Suprapubic skin (tissue), 4 donors: Measurements from ENCODE around the gene CBLL1. TPM values are rescaled to one million over a fixed set of nuclear protein-coding genes. Genes with fewer than 3 reads are reported as not detected.

Source experiments
- DNase-seq, 2 donors: peaks; one replicate each; pipeline ENCODE4 v3.0.0-alpha.2; 2019; ENCODE audit warnings: low spot score in 2 of 2
- H3K27ac ChIP-seq: fragments of 200-600 bp; sonication (generic); one replicate; pipeline ENCODE4 v1.5.1; 2019
- H3K27me3 ChIP-seq: fragments of 200-600 bp; sonication (generic); one replicate; pipeline ENCODE4 v1.5.1; 2019
- H3K36me3 ChIP-seq: fragments of 200-600 bp; sonication (generic); one replicate; pipeline ENCODE4 v1.5.1; 2019
- H3K4me1 ChIP-seq: fragments of 200-600 bp; sonication (generic); one replicate; pipeline ENCODE4 v1.5.1; 2019
- H3K4me3 ChIP-seq: fragments of 200-600 bp; sonication (generic); one replicate; pipeline ENCODE4 v1.5.1; 2019; ENCODE audit warnings: mild to moderate bottlenecking
- H3K9me3 ChIP-seq: fragments of 200-600 bp; sonication (generic); one replicate; pipeline ENCODE4 v1.5.1; 2019
- EP300 ChIP-seq: sonication (generic); formaldehyde crosslinking; IDR thresholded peaks from one replicate; pipeline ENCODE4 v1.6.1; 2017; ENCODE audit warnings: antibody characterized with exemption
- POLR2A ChIP-seq, 2 donors: fragments of 450-650 bp; IDR thresholded peaks; one replicate each; pipeline ENCODE4 v1.6.1; 2017; ENCODE audit warnings: antibody characterized with exemption in 2 of 2, mild to moderate bottlenecking in 2 of 2, moderate library complexity in 2 of 2
- POLR2AphosphoS5 ChIP-seq, 3 donors: sonication (generic); formaldehyde crosslinking; IDR thresholded peaks; one replicate each; pipeline ENCODE4 v1.6.1; 2017; ENCODE audit warnings: antibody characterized with exemption in 3 of 3
- WGBS: methylation state at CpG from one replicate; pipeline ENCODE4 v1.1.5; 2018; 5-methylcytosine and 5-hydroxymethylcytosine counted together
- total RNA-seq, 4 donors: library from RNA; depleted of rRNA; stranded (reverse); fragments of >200 nt; gene quantifications; one replicate each; pipeline ENCODE4 v1.1.0, GENCODE V29; 2016
- TF ChIP-seq, protein P1 (sequence below), 2 donors: fragments of 200-600 bp in 1 of 2; fragments of 450-650 bp in 1 of 2; sonication (generic) in 1 of 2; IDR thresholded peaks; one replicate each; pipeline ENCODE4 v1.5.1; 2016 to 2019; ENCODE audit warnings: antibody characterized with exemption in 2 of 2, mild to moderate bottlenecking in 1 of 2, moderate library complexity in 1 of 2

CBLL1 gene
- total RNA-seq, 4 donors from 2014 or later = 47.4 to 63.0 (median 49.9) TPM

DNA sequence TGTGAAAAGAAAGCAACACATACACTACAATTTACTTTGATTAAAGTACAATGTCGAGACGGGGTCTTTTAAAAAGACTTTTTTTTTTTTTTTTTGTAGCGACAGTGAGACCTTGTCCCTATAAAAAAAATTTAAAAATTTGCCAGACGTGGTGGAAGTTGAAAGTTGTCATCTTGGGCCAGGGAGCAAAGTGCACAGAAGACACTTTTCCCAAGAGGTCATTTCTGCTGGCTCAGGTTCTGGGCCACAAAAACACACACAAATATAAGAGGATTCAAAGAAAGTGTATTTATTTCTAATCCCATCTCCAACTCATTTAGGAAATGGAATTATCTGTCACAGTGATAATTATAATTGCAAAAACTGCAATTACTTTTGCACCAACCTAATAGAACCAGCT is 34.3 kb downstream of the CBLL1 start:
- Histone ChIP-seq H3K4me3 (no peak overlapping the region), H3K9me3 (no peaks in the 10 kb centered on the region), H3K27me3 (no peaks in the 10 kb centered on the region), H3K36me3 (no peaks in the 10 kb centered on the region), H3K27ac (no peak overlapping the region), H3K4me1 (no peaks in the 10 kb centered on the region)
- TF ChIP-seq POLR2AphosphoS5 (IDR thresholded peaks at IDR 0.05) (no peak), EP300 (no peak)
- TF ChIP-seq, protein P1, sequence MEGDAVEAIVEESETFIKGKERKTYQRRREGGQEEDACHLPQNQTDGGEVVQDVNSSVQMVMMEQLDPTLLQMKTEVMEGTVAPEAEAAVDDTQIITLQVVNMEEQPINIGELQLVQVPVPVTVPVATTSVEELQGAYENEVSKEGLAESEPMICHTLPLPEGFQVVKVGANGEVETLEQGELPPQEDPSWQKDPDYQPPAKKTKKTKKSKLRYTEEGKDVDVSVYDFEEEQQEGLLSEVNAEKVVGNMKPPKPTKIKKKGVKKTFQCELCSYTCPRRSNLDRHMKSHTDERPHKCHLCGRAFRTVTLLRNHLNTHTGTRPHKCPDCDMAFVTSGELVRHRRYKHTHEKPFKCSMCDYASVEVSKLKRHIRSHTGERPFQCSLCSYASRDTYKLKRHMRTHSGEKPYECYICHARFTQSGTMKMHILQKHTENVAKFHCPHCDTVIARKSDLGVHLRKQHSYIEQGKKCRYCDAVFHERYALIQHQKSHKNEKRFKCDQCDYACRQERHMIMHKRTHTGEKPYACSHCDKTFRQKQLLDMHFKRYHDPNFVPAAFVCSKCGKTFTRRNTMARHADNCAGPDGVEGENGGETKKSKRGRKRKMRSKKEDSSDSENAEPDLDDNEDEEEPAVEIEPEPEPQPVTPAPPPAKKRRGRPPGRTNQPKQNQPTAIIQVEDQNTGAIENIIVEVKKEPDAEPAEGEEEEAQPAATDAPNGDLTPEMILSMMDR (IDR thresholded peaks at IDR 0.05) = no peak
- WGBS = 89% methylated on average over 4 of the region's 4 CpGs
- DNase-seq = no peak

DNA sequence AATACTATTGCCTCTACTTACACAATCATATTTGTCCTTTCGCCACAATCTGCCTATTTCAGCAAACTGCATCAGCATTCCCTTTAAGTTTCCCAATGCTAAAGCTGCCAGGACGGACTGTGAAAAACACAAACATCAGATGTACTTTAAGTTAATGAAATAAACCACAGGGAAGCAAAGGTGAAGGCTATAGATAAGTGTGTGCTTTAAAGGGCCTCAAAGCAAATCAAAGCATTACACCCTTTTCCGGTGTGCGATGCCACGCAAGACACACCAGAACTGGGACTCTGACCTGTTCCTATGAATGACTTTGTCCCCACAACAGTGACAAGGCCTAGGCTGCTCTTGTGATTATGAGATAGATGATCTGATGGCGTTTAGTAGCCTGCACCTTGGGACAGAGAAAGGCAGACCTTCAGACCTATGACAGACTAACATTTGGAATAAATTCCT is 35.7 kb downstream of the CBLL1 start:
- no peak overlapping the region for H3K4me3 ChIP-seq
- no peaks in the 10 kb centered on the region for H3K36me3 ChIP-seq
- no peaks in the 10 kb centered on the region for H3K27me3 ChIP-seq
- H3K4me1 ChIP-seq = no peaks in the 10 kb centered on the region
- DNase-seq = no peak
- no peaks in the 10 kb centered on the region for H3K9me3 ChIP-seq
- TF ChIP-seq EP300 (no peak), POLR2AphosphoS5 (IDR thresholded peaks at IDR 0.05) (no peak), POLR2A (IDR thresholded peaks at IDR 0.05) (no peak)
- no peak overlapping the region for H3K27ac ChIP-seq
- 72% methylated on average over 6 of the region's 6 CpGs for WGBS

GRCh38 chr7:107782374-107782773 is 38.4 kb downstream of the CBLL1 start:
- Histone ChIP-seq H3K36me3 (no peaks in the 10 kb centered on the region), H3K9me3 (no peaks in the 10 kb centered on the region), H3K27me3 (no peaks in the 10 kb centered on the region), H3K4me3 (no peak overlapping the region), H3K4me1 (peaks cover 19% of the 10 kb centered on the region), H3K27ac (peak overlapping the region; percentile 1)
- WGBS = 59% methylated on average over 3 of the region's 3 CpGs
- no peak for TF ChIP-seq POLR2AphosphoS5 (IDR thresholded peaks at IDR 0.05)
- no peak for TF ChIP-seq EP300
- TF ChIP-seq POLR2A (IDR thresholded peaks at IDR 0.05) = no peak
- TF ChIP-seq, protein P1 (IDR thresholded peaks at IDR 0.05) = no peak
- no peak for DNase-seq

DNA sequence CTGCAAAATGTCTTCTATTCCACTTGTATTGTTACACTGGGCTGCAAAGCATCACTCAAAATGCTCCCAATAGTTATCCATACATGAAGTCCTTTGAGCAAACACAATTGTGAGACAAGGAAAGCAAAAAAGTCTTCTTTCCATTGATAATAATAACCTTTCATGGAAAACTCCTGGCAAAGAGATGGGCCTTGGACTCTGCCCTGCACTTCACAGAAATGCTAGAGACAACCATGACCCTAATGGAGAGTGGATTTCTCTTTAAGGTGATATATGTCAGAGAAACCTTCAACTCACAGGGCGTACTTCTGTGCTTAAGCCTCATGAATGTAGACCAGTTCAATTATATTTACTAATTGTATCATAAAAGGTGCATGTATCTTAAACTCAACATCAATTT is 39.7 kb downstream of the CBLL1 start:
- H3K4me3 ChIP-seq = no peak overlapping the region
- peaks cover 19% of the 10 kb centered on the region for H3K4me1 ChIP-seq
- H3K36me3 ChIP-seq = no peaks in the 10 kb centered on the region
- no peak for DNase-seq
- H3K27me3 ChIP-seq = no peaks in the 10 kb centered on the region
- TF ChIP-seq POLR2AphosphoS5 (IDR thresholded peaks at IDR 0.05) (no peak), POLR2A (IDR thresholded peaks at IDR 0.05) (no peak), EP300 (no peak)
- TF ChIP-seq, protein P1 (IDR thresholded peaks at IDR 0.05) = no peak
- no peaks in the 10 kb centered on the region for H3K9me3 ChIP-seq
- H3K27ac ChIP-seq = no peak overlapping the region
- WGBS = 91% methylated on average over 1 of the region's 1 CpG

DNA sequence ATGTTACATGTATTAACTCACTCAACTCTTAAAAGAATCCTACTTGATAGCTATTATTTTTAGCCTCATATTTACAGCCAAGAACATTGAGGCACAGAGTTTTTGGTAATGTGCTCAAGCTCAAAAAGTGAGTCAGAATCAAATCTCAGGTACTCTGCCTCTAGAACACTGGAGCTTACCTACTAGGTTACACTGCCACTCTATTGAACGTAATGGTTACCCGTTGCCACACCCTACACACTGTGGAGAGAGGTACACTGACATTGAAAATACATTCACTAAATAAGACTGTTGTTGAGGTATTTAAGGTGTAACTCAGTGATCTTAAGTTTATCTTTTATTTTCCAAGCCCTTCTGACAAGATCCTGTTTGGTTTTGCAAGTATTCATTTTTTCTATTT is 41.2 kb downstream of the CBLL1 start:
- Histone ChIP-seq H3K9me3 (no peaks in the 10 kb centered on the region), H3K36me3 (no peaks in the 10 kb centered on the region), H3K27me3 (no peaks in the 10 kb centered on the region), H3K4me3 (no peak overlapping the region), H3K4me1 (peaks cover 19% of the 10 kb centered on the region), H3K27ac (peak overlapping the region; percentile 40)
- TF ChIP-seq, protein P1 (IDR thresholded peaks at IDR 0.05) = no peak
- TF ChIP-seq POLR2AphosphoS5 (IDR thresholded peaks at IDR 0.05) = no peak
- no peak for TF ChIP-seq EP300
- TF ChIP-seq POLR2A (IDR thresholded peaks at IDR 0.05) = no peak
- no peak for DNase-seq
- 82% methylated on average over 2 of the region's 2 CpGs for WGBS

DNA sequence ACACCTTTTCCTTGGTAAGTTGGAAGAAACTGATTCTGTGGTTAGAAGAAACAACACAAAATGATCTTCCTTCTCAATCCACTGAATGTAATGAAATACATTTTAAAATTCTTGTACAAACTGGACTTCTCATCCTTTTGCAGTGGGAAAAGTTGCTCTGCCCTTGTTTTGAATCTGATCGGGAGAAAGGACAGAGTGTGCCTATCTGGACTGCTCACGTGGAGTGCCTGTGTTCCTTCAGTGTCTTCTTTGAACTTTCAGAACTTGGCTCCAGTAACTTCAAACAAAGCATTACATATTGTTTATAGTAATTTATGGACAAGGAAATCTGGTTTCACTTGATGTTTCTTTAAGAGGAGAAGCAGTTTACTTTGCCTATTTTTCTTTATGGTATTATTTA is 42.0 kb downstream of the CBLL1 start:
- H3K27ac ChIP-seq = peak overlapping the region; percentile 40

More for the DNA sequence above, 42.0 kb downstream of the CBLL1 start:
- DNase-seq = no peak
- Histone ChIP-seq H3K36me3 (no peaks in the 10 kb centered on the region), H3K9me3 (no peaks in the 10 kb centered on the region), H3K4me3 (no peak overlapping the region), H3K4me1 (peaks cover 19% of the 10 kb centered on the region), H3K27me3 (no peaks in the 10 kb centered on the region)
- TF ChIP-seq EP300 (peak; percentile 64), POLR2AphosphoS5 (IDR thresholded peaks at IDR 0.05) (no peak), POLR2A (IDR thresholded peaks at IDR 0.05) (no peak)
- WGBS = 18% methylated on average over 2 of the region's 2 CpGs
